ENCODE measurements around the gene MMS22L. TPM values are rescaled to one million over a fixed set of nuclear protein-coding genes. Genes with fewer than 3 reads are reported as not detected.

The MMS22L gene
- polyA plus RNA-seq, 3 donors: 1.6 to 3.4 (median 2.1) TPM

GRCh38 chr6:97207383-97207782 is 75.6 kb downstream of the MMS22L start:
- H3K4me1 ChIP-seq (ENCODE audit: control insufficient read depth in 1 of 2, insufficient read depth in 2 of 2, low read length in 2 of 2): no peaks in the 10 kb centered on the region
- no peak overlapping the region for H3K27ac Mint-ChIP-seq
- H3K27me3 ChIP-seq (ENCODE audit: control insufficient read depth in 2 of 2, insufficient read depth in 2 of 2, low read length in 2 of 2): no peaks in the 10 kb centered on the region
- TF ChIP-seq CTCF (IDR thresholded peaks at IDR 0.05): no peak
- no peak overlapping the region for H3K4me3 Mint-ChIP-seq
- no peak overlapping the region for H2AFZ ChIP-seq (ENCODE audit: insufficient read depth, low read depth, low read length, poor library complexity, severe bottlenecking)
- no peaks in the 10 kb centered on the region for H3K36me3 ChIP-seq (replicated peaks in 1 of 2; ENCODE audit: control insufficient read depth in 1 of 2, insufficient read depth in 2 of 2, low read length in 2 of 2)
- H3K4me3 ChIP-seq (replicated peaks in 1 of 3; ENCODE audit: low read depth in 2 of 3, low read length in 3 of 3): no peak overlapping the region
- no peak overlapping the region for H3K27ac ChIP-seq (ENCODE audit: low read depth in 1 of 2, low read length in 2 of 2)
- no peaks in the 10 kb centered on the region for H3K79me2 ChIP-seq (ENCODE audit: insufficient read depth, low read length)
- no peaks in the 10 kb centered on the region for H3K4me1 Mint-ChIP-seq
- H3K9ac ChIP-seq (ENCODE audit: insufficient read depth, low read length, poor library complexity, severe bottlenecking): no peak overlapping the region
- H3K36me3 Mint-ChIP-seq: peaks cover 3 to 7% of the 10 kb centered on the region in 2 donors
- H3K9me3 Mint-ChIP-seq: no peaks in the 10 kb centered on the region
- no peak overlapping the region for H3K4me2 ChIP-seq (replicated peaks; ENCODE audit: extremely low read depth, low read length, poor library complexity, severe bottlenecking)
- no peaks in the 10 kb centered on the region for H3K9me3 ChIP-seq (replicated peaks in 1 of 2; ENCODE audit: control insufficient read depth in 1 of 2, insufficient read depth in 1 of 2, low read length in 2 of 2)
- DNase-seq: no peak
- no peaks in the 10 kb centered on the region for H4K20me1 ChIP-seq (ENCODE audit: insufficient read depth, low read length)
- peaks cover 0 to 2% (median 0%) of the 10 kb centered on the region in 3 donors for H3K27me3 Mint-ChIP-seq (ENCODE audit: low read depth in 3 of 3)
- intact Hi-C loops (cut with micrococcal nuclease): no loop called here

- no peak for TF ChIP-seq CTCF (IDR thresholded peaks at IDR 0.05)
- peaks cover 0 to 2% (median 0%) of the 10 kb centered on the region in 3 donors for H3K27me3 Mint-ChIP-seq (ENCODE audit: low read depth in 3 of 3)
- DNase-seq: no peak
- Histone ChIP-seq H4K20me1 (ENCODE audit: insufficient read depth, low read length) (no peaks in the 10 kb centered on the region), H3K4me1 (ENCODE audit: control insufficient read depth in 1 of 2, insufficient read depth in 2 of 2, low read length in 2 of 2) (no peaks in the 10 kb centered on the region), H3K9me3 (replicated peaks in 1 of 2; ENCODE audit: control insufficient read depth in 1 of 2, insufficient read depth in 1 of 2, low read length in 2 of 2) (no peaks in the 10 kb centered on the region), H3K27ac (ENCODE audit: low read depth in 1 of 2, low read length in 2 of 2) (no peak overlapping the region), H3K27me3 (ENCODE audit: control insufficient read depth in 2 of 2, insufficient read depth in 2 of 2, low read length in 2 of 2) (no peaks in the 10 kb centered on the region), H3K36me3 (replicated peaks in 1 of 2; ENCODE audit: control insufficient read depth in 1 of 2, insufficient read depth in 2 of 2, low read length in 2 of 2) (peaks cover under 1 to 4% of the 10 kb centered on the region in 2 donors), H3K4me3 (replicated peaks in 1 of 3; ENCODE audit: low read depth in 2 of 3, low read length in 3 of 3) (no peak overlapping the region), H3K9ac (ENCODE audit: insufficient read depth, low read length, poor library complexity, severe bottlenecking) (no peak overlapping the region), H2AFZ (ENCODE audit: insufficient read depth, low read depth, low read length, poor library complexity, severe bottlenecking) (no peak overlapping the region), H3K79me2 (ENCODE audit: insufficient read depth, low read length) (no peaks in the 10 kb centered on the region), H3K4me2 (replicated peaks; ENCODE audit: extremely low read depth, low read length, poor library complexity, severe bottlenecking) (no peak overlapping the region)
- intact Hi-C loops (cut with micrococcal nuclease): no loop called here
- no peak overlapping the region for H3K4me3 Mint-ChIP-seq
- no peak overlapping the region for H3K27ac Mint-ChIP-seq
- H3K9me3 Mint-ChIP-seq: no peaks in the 10 kb centered on the region
- no peaks in the 10 kb centered on the region for H3K4me1 Mint-ChIP-seq
- peaks cover 2 to 10% of the 10 kb centered on the region in 2 donors for H3K36me3 Mint-ChIP-seq
These were observed 77.0 kb downstream of the MMS22L start for GRCh38 chr6:97205966-97206365.
